ENCODE data around the gene RNF4.

RNF4 gene

DNA sequence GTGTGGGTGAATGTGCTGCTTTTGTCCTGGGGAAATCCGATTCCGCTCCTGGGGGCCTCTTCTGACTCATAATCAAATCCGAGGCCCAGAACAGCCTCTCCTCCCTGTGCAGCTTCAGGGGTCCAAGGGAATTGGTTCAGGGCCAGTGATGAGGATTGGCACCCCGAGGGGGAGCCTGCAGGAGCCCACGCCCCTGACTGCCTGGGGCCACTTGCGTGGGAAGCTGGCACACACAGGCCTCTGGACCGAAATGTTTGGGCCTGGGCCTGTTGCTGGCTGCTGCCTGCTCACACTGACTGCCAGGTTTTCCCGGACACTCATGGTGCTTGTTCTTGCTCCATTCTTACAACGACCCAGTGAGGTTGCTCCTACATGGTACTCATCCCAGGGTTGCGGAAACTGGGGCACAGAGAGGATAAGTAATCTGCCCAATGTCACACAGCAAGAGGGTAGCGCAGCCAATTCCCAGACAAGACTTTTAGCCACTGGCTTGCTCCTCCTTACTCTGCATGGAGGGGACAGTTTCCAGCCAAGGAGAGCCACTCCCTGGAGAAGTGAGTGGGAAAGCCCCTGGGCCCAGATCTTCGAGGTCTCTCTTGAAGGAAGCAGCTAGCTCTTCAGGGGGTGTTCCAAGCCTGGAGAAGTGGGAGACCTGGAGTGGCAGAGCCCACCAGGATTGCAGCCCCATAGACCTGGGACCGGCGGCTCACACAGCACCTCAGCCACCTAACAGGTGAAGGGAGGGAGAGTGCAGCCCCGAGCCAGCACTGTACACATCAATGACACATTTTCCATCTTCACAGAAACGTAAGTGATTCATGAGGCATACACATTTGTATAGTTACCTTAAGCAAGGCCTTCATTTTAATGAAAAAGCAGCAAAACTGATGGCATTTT lies 29.8 kb upstream of the RNF4 start:
- DNase-seq: no peak

DNA sequence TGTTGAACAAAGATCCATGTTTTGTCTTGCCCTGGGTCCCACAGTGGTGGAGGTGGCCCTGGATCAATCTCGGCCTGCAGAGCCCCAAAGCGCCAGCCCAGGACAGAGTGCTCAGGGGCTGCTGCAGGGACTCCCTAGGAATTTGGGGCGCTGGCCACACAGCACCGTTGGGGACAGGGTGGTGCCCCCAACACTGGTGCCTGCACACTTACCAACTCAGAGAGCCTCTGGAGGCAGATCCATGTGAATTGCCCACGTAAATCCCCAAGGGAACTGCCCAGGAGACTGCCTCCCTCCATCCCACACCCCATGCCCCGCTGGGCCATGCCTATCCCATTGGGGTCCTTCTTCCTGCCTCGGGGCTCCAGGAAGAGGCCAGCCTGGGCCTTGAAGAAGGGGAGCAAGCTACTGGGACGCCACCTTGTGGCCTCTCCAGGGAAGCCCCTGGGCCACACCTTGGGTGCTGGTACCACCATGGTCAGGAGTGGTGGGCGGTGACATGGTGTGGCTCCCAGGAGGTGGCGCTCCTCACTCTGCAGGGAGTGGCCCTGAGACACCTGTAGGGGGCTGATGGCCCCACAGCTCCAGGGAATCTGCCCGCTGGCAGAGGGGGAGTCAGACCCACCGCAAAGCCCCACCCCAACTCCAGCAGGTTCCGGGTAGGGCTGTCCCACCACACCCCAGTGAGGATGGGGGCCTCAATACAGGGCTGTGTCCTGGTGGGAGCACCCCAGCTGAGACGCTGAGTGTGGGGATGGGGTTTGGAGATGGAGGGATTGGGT lies 27.3 kb upstream of the RNF4 start:
- DNase-seq: peak; percentile 28 to 52 (median 49)

DNA sequence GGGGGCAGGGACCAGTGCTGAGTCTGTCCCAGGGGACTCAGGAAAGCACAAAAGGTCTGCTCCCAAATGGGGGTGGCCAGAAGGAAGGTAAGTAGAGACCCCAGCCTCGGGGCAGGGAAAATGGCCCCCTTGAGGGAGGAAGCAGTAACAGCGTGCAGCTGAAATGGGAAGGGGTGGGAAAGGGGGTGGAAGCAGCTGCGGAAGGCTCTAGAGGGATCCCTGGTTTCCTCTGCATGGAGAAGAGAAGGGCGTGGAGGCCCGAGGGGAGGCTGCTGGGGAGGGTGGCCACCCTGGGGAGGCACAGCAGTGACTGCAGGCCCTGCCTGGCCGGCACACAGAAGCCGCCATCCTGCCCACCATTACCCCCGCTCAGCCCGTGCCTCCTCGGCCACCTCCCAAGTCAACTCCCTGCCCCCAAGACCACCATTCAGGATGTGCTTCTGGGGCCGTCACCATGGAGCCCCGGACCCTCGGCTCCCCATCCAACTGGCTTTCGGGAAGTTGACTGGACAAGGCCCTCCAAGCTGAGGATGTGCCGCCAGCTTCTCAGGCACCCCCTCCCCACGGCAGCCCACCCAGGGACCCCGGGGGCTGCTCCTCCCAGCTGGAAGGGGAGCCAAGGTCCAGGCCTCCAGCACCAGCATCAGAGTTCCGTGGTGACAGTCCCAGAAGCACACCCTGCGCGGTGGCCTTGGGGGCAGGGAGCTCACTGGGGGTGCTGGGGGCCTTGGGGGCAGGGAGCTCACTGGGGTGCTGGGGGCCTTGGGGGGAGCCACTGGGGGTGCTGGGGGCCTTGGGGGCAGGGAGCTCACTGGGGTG lies 26.5 kb upstream of the RNF4 start:
- DNase-seq: no peak

DNA sequence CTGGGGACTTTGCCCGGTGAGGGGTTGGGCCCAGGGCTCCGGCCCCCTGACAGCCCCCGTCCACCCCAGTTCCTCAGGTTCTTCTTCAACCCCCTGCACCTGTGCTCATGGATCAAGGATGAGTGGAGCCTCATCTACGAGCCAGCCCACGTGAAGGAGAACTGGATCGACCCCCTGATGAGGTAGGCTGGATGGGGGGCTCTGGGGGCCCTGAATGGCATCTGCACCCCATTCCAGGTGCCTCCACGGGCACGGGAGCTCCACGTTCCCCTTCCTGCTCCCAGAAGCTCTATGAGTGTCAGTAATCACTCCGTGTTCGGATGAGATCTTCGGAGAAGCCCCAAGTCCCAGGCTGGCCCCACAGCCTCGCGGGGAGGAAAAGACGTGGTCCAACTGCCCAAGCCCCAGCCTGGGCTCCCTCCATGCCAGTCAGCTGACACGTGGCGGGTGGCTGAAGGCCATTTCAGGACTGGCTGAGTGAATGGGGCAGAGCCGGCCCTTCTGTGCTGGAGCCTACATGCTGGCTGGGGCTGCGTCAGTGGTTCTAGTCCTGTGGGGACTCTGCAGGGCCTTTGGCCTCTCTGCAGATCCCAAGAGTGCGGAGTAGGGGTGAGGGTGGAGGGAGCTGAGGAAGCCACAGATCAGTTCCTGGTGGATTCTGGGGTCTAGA lies 25.7 kb upstream of the RNF4 start:
- no peak for DNase-seq

DNA sequence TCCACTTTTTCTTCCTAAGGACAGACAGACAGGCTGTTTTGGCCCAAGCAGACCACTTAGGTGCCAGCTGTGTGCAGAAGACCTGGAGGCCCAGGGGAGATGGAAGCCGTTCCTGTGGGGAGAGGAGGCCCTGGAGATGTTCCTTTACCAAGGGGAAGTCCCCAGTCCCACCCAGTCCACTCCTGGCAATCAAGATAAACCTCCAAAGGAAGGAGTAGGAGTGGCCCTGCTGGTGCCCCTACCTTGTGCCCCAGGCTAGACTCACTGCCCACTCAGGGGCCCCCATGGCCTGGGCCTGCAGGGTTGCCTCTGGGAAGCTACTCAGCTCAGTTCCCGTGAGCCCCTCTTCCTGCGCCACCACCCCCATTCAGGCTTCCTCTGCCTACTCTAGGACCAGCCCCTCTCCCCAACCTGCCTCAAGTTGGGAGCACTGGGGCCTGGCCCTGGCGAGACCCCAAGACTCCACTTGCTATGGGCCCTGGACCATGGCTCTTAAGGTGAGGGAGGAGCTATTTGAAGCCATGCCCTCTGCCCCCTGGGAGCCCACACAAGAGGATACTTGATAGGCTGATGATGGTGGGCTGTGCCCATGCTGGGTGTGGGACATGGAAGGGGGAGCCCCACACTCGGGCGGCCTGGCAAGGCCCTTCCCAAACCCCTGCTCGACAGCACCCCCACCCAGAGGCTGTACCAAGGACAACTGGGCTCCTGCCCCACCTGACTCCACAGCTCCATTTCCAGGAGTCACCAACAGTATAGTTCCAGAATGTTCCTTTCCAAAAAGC lies 24.8 kb upstream of the RNF4 start:
- DNase-seq: no peak

DNA sequence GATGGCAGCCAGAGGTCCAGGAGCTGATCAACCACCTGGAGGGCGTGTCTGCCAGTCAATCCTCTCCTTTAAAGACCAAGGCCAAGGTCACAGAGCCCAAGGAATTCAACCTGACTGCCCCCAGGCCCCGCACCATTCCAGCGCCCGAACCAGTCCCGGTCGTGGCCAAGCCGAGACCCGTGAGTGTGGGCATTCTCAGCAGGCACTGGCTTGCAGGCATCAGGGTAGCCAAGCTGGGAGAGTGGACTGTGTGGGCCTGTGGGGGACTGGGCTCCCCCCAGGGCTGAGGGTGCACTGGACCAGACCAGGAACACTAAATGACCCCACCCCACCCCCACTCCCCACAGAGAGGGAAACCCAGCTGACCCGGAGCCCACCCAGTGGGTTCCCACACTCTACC lies 23.8 kb upstream of the RNF4 start:
- DNase-seq: no peak

DNA sequence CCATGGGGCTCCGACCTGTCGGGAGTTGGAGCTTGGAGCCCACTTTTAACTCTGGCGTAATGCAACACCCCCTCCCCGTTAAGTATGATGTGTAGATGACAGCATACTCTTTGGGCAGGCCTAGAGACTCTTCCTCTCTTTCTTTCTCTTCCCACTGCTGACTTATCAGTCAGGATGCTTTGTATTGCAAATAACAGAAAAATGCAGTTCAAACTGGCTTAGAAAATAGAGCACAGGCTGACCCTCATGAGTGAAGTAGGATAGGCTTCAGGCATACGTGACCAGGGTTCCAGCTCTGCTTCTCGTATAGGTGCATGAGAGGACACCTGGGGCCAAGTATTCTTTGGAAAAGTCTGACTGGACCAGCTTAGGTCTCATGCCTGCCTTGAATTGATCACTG lies 23.3 kb upstream of the RNF4 start:
- no peak for DNase-seq

DNA sequence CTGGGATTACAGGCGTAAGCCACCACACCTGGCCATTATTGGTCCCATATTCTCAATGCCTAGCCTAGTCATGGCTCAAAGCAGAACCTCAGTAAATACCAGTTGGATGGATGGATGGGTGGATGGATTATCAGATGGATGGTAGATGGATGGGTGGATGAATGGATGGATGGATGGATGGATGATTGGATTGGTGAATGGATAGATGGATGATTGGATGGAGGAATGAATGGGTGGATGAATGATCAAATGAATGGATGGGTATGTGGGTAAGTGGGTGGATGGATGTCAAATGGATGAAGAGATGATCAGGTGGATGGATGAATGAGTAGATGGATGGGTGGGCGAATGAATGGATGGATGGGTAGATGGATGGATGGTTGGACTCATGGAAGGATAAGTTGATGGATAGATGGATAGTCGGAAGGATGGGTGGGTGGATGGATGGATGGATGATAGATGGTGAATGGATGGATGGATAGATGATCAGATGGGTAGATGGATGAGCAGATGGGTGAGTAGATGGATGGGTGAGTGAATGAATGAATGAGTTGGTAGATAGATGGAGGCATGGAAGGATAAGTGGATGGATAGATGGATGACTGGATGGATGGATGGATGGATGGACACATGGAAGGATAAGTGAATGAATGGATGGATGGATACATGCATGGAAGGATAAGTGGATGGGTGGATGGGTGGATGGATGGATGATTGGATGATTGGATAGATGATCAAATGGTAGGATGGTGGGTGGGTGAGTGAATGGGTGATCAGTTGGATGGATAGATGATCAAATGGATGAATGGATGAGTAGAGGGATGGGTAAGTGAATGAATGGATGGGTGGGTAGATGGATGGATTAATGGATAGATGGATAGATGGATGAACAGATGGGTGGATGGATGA lies 22.0 kb upstream of the RNF4 start:
- DNase-seq: no peak

DNA sequence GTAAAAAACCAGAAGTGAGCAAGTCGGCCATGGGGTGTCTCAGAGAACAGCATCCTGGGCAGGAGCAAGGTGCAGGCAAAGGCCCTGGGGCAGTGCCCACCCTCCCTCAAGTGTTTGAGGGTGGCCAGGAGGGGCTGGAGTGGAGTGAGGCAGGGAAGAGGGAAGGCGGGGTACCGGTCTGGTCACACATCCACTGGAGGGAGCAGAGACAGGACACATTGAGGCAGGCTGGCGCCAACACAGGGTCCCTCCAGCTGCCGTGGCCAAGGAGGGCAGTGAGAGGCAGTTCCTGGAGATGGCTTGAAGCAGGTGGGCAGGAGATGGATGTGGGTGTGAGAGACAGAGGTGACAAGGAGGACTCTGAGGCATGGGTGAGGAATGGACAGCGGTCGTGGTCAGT lies 20.3 kb upstream of the RNF4 start:
- no peak for DNase-seq

DNA sequence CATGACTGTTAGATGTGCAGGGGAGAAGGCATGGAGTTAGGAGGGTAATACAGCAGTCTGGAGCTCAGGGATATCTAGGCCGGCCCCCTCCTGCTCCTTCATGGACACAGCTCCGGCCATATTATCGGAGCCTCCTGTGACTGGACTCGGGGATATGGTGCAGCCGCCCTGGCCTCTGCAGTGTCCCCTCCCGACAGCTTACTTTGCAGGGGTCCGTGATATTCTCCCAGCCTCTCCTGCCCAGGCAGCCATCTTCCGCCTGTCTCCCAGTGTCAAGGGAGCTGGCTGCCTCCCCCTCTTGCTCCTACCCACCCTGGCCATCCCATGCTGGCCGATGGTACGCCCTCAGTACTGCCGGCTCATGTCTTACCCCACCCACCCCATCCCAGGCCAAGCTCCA lies 19.9 kb upstream of the RNF4 start:
- DNase-seq: no peak

DNA sequence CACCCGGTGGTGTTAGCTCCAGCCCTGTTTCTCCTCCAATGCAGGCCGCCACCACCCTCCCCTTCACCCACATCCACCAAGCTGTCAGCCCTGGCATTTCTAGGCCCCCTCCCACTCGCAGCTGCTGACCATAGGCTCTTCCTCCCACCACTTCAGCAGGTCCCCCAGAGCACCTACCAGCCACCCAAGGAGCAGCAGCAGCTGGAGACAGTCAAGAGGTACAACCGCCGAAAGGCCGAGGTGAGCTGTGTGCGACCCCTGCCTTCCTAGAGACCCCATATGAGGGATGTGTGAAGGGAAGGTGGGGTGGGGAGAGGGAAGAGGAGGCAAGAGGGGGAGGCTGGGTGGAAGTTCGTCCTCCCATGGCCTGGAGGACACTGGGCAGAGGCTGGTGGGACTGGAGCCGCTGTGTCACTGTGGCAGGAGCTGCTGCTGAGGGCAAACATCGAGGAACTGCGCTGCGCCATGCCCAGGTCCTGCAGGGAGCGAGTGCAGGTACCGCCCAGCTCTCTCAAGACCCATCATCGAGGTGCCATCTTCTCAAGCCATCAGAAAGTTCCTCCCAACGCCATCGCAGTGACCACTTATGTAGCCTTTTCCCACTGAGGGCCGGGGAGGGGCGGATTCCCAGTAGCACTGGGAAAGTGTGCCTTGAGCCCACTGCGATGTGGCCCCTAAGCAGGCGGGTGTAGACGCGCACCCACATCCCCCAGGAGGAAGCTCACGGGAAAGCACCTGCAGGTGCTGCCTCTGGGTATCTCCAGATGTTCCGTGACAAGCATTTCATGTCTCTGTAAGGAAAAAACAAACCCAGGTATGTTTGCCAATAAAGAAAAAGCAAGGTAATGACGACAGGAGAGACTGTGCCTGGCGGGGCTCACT lies 19.2 kb upstream of the RNF4 start:
- no peak for DNase-seq

DNA sequence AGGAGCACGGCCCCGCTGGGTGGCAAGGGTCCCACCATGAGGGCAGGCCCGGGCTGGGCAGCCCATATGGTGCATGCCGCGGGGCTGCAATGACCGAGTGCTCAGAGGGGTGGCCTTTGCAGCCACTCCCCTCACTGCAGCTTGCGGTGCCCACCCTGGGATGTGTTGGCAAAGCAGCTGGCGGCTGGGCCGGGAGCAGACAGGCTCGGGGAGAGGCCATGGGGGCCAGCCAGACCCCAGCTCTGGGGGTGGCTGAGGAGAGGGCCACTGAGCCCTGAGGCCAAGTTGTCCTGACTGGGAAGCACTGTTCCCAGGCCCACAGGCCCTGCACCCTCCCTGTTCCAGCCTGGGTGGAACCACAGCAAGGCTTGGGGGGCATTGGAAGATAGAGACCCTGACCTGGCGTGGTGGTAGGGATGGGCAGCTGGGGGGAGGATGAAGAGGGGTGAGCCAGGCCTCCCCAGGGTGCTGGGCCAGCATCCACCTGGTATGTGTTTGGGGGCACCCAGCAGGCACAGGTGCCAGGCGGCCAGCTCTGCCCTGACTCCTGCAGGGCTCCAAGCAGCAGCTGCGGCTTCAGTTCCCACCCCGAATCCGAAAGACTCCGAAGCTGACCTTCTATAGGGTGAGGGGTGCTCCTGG lies 18.4 kb upstream of the RNF4 start:
- DNase-seq: no peak

DNA sequence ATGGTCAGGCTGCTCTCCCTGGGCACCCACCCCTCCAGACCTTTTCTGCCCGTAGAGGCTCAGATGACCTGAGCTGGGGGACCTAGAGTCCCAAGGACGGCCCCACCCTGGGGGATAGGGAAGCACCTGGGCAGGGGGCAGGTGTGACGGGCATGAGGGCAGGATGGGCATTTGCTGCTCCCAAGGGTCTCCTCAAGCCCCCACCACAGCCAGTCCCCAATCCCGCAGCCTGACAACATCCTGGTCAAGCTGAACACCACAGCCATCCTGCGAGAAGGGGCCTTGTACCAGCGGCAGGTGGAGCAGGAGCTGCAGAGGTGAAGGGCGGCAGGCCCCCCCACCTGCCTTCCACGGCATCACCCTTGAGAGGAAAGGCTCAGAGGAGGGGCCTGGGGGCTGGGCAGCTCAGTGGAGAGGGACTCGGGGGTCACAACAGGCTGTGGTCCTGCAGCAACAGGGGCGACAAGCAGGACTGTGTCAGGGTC lies 17.8 kb upstream of the RNF4 start:
- no peak for DNase-seq

DNA sequence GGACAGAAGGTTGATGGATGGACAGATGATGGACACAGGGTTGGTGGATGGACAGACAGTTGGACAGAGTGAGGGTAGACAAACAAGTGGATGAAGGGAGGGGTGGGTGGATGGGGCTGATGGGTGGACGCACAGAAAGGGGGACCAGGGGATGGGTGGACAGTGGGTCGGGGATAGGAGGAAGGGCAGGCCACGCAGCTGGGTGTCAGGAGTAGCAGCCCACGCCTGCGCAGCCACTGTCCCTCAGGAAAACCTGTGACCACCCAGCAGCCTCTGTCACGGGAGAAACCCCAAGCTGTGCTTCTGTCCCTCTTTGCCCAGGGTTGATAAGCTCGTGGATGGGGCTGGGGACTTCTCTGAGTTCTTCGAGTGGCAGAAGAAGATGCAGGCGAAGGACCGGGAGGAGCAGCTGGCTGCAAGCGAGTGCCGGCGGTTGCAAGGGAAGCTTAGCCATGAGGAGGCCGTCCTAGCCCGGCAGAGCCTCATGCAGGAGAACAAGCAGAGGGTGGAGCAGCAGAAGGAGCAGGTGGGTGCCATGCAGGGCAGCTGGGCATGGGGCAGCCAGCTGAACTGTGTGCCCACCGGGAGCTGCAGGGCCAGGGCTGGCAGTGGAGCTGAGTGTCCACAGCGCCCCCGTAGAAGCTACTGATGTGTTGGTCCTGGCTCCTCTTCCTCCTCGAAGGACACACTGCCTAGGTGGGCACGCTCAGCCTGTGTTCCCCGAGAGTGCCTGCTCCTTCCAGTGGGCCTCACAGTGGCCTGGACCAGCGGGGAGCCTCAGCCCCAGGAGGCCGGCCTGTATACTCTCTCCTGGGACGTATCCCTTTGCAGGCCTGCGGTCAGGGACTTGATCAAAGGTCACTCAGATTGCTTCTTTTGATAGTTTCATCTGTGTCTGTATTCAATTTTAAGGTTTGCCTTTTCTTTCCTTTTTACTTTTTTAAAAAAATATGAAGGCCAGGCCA lies 16.8 kb upstream of the RNF4 start:
- no peak for DNase-seq

DNA sequence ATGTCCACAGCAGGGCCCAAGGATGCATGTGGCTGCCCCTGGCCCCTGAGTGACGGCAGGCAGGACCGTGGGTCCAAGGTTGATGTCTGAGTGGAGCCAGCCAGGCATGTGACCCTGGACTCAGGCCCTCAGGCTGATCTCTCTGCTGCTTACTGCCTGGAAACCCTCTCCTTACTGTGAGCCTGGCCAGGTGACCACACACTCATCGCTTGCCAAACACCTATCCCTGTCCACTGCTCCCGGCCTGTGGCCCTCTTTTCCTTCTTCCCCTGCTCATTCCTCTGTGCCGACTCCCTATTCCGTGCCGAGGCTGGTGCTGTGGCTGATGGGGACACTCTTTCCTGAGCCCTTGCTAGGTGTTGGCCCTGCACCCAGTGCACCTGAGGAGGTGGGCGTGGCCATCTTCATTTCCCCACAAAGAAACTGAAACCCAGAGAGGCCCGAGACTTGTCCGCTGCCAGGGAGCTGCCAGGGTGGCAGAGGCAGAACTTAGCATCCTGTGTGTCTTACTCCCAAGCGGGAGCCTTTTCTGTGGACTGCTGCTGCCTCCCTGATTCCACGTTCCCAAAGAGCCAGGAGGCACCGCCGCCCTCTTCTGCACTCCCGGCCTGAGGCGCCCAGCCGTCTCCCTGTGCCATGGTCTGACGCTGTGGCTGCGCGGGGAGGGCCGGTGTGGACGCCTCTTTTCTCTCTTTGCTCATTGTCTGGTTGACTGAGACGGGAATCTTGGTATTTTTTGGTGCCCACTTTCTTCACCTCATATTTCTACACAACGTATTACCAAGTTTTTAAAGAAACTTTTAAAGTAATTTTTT lies 11.2 kb upstream of the RNF4 start:
- DNase-seq: no peak

DNA sequence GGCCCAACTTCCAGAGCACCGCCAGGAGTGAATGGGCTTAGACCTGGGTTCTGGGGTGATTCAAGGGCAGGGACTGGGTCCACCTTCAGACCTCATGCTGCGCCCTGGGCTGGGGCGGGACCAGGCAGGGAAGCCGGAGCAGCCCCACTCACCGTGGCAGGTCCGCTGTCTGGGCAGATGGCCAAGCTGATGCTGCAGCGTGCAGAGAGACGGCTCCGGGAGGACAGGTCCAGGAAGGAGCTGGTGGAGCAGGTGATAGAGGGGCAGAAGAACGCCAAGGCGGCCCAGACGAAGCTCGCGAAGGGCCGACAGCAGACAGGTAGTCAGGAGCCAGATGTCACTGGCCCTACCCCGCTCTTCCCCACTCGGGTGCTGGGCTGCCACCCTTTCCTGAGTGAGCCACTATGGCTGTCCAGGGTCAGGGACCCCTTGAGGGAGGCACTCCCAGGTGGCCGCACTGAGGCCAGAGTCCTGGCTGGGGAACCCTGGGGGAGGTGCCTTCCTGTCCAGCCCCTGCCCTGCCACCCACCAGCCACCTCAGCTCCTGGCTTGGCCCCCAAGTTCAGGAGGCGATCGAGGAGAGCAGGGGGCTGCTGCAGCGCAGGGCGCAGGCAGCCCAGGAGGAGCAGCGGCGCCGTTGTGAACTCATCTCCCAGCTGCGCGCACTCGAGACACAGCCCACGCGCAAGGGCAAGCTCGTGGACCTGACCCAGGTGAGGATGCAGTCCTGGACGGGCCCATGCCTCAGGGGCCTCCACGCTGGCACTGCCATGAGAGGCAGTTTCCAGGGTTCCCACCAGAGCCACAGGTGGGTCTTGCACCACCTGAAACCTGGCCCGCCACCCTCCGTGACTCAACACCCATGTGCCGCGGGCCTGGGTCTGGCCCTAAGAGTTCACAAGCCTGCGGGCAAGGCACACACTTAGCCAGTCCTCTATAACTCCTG lies 10.1 kb upstream of the RNF4 start:
- DNase-seq: no peak

All from activated CD4-positive, CD25-positive, alpha-beta regulatory T cell (primary cell).